ENCODE results near the gene GTPBP2.
"Not testable (repeated sequence)": the region's sequence is repeated elsewhere in the genome, so short reads cannot be mapped to it uniquely, and the experiment has no call there.

GTPBP2 gene

GRCh38 chr6:43658161-43658560 is 29.1 kb upstream of the GTPBP2 start:
- DNase-seq: no peak

- DNase-seq: no peak
These were observed 28.2 kb upstream of the GTPBP2 start for GRCh38 chr6:43657221-43657802.

- not testable (repeated sequence) for DNase-seq
These were observed 23.8 kb upstream of the GTPBP2 start for GRCh38 chr6:43652822-43653221.

GRCh38 chr6:43648248-43648647 is 19.2 kb upstream of the GTPBP2 start:
- no peak for DNase-seq

GRCh38 chr6:43647613-43648012 is 18.5 kb upstream of the GTPBP2 start:
- DNase-seq: no peak

GRCh38 chr6:43645613-43645964 is 16.5 kb upstream of the GTPBP2 start:
- DNase-seq: no peak

DNA sequence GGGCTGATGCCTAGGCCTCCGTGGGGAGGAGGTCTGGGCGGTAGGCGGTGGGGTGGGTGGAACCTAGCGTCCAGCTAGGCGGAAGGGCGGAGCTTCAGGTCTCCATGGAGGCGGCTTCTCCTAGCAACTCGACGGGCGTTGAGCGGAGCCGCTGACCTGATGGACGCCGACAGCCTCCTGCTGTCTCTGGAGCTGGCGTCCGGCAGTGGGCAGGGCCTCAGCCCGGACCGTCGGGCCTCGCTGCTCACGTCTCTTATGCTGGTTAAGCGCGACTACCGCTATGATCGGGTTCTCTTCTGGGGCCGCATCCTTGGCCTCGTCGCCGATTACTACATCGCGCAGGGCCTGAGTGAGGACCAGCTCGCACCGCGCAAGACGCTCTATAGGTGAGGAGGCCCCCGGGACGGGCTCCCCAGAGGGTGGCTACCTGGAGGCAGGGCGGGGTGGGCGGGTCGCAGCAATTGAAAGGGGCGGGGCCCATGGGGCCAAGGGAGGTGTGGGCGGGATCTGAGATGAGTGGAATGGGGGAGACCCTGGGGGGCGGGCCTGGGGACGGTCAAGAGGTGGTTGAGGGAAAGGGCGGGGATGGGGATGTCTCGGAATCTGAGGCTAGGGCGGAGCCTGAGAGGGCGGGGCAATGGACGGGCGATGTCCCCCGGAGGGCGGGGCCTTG is 16.0 kb upstream of the GTPBP2 start, which contains the start of gene RSPH9:
TSS of gene RSPH9 (plus strand) at position 97 of the 673 bp plus-strand sequence. CDS start at position 160, 63 bp downstream.
- peak in 1 of 2 experiments; percentile 35 for DNase-seq

DNA sequence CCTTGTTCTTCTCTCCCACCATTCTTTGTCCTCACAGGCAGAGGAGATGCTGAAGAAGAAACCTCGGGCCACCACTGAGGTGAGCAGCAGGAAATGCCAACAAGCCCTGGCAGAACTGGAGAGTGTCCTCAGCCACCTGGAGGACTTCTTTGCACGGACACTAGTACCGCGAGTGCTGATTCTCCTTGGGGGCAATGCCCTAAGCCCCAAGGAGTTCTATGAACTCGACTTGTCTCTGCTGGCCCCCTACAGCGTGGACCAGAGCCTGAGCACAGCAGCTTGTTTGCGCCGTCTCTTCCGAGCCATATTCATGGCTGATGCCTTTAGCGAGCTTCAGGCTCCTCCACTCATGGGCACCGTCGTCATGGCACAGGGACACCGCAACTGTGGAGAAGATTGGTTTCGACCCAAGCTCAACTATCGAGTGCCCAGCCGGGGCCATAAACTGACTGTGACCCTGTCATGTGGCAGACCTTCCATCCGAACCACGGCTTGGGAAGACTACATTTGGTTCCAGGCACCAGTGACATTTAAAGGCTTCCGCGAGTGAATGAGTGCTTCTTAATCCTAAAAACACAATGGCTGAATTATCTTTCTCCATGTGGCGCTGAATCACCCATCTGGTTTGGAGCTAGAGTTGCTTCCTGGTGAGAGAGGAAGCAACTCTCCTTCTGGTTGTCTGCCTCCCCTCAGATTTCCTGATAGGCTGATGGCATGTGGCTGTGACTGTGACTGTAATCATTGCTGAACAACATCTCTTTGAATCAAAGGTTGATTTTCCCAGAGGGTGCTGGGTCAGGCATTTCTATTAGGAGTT is 11.1 kb upstream of the GTPBP2 start:
- DNase-seq: peak in 1 of 2 experiments; percentile 25

DNA sequence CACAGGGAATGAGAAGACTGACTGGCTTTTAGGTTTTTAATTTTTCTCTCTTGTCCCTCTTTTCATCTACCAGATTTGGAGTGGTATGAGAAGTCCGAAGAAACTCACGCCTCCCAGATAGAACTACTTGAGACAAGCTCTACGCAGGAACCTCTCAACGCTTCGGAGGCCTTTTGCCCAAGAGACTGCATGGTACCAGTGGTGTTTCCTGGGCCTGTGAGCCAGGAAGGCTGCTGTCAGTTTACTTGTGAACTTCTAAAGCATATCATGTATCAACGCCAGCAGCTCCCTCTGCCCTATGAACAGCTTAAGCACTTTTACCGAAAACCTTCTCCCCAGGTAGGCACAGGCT is 7.2 kb upstream of the GTPBP2 start:
- no peak for DNase-seq

- DNase-seq: peak; percentile 53 to 81
These were observed 6.6 kb upstream of the GTPBP2 start, which contains the start of gene MAD2L1BP for GRCh38 chr6:43635387-43636307. MAD2L1BP (plus strand) TSS chr6:43635840; CDS start chr6:43635876, 36 bp downstream.

DNA sequence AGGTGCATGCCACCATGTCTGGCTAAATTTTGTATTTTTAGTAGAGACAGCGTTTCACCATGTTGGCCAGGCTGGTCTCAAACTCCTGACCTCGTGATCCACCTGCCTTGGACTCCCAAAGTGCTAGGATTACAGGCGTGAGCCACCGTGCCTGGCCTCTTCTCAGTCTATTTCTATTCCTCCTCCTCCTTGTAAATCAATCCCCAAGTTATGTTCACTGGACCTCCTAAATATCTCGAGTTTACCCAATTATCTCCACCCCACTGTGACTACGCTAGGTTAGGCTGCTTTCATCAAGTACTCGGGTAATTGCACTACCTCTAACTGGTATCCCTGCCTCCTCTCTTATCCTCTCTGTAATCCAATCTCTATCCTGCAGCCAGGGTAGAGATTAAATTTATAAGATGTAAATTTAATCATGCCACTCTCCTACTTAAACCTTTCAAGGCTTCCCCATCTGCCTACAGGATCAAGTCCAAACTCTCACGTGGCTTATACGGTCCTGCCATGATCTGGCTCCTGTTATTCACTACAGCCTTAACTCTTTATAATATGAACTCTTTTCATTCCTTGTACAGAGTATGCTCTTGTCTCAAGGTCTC is 5.7 kb upstream of the GTPBP2 start:
- peak; percentile 97 to 98 for DNase-seq

GRCh38 chr6:43633002-43633401 is 3.9 kb upstream of the GTPBP2 start:
- DNase-seq: not testable (repeated sequence)

DNA sequence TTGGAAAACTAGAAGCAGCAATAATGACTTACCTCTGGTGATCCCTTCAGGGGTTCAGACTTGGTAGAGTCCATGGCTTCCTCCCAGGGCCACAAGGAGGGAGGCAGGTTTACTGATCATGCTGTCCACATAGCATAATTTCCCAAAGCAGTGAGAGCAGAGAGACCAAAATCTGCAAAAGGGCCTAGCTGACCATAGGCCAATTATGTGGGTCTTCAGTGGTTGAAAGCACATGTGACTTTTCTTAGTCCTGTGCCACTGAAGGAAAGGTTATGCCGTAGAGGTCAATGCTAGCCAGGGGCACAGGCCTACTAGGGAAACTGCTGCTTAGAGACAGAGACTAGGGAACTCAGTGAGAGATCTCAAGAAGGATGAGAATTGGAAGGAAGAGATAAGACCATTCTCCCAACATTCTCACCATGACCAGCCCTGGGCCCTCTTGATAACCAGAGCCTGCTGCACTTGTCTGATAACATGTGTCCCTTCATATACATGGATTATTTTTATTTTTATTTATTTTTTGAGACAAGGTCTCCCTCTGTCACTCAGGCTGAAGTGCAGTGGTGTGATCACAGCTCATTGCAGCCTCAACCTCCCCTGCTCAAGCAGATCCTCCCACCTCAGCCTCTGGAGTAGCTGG is 2.0 kb upstream of the GTPBP2 start:
- no peak for DNase-seq

DNA sequence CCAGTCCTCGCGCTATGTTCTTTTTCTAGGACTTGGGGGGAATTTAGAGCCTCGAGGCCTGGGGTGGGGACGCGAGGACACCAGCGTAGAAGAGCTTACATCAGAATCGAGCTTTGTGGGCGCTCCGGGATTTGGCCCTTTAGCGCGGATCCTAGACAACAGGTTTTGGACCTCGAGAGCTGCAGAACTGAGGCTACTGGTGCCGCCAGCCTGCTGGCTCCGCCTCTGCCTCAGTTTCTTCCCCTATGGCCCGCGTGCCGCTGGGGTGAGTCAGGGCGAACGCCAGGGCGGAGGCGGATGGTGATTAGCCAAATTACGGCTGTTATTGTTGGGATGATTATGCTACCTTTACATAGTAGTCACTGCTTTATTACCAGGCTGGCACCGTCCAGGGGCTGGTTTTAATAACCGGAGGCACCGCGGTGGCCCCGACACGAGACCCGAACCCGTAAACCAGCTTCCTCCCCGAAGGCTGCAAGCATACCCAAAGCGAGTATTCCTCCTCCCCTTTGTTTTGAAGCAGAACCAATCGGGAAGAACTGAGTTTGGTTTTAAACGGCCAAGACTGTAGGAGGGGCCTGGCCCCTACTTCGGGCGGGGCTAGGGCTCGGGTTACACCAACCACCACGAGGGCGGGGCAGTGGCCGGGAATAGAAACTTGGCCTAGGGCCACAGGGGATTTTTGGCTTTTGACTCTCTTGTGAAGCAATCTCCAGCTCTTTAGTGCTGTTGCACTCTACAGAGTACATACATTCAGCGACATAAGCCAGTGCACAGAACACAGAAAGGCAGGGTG is 639 bp upstream of the GTPBP2 start:
- peak; percentile 93 to 99 for DNase-seq

- DNase-seq: peak; percentile 26 to 63
These were observed 516 bp downstream of the GTPBP2 start for GRCh38 chr6:43628393-43629103.

GRCh38 chr6:43627008-43627825 is 1.8 kb downstream of the GTPBP2 start:
- no peak for DNase-seq

DNA sequence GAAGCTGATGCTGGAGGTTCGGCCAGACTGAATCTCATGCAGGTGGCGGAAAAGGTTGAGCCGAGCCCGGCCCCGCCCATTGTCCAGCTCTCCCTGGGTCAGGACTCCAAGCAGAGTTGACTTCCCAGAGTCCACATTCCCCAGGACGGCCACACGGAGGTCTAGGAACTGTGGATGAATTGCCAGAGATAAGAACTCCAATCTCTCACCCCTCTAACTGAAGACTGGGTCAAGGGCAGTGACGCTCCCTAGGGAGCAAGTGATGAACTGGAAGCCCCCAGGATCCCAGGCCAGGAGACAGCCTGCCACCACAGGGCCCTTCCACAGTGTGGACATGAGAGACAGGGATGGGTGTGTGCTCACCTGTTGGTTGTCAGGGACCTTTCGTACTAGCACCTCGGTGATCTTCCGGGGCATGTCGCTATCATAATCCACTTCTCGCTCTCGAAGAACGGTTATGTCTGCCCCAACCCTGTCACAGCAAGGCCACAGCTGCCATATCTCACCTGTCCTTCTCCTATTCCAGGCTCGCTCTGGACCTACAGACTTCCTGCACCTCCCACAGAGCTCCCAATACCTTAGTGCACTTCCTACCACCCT is 3.6 kb downstream of the GTPBP2 start:
- DNase-seq: no peak

DNA sequence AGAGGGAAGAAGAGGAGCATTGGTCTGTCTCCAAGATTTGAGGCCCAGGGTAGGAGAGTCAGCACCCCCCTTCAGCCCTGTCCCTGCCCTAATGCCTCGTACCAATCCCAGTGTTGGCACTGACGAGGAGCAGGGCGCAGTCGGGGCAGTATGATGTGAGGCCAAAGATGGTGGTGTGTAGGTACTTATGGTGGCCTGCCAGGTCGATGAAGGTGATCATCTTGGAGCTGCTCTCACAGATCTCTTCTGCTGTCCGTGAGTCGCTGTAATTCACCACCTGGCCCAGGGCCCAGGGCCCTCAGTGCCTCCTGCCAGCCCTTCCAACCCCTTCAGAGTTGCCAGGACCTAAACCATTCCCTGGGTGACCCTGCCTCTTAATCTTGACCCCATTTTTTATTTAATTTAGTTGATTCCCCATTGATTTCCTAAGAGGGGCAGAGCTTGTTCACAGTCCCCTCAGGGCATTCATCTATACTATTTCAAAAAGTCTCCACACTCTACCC is 4.2 kb downstream of the GTPBP2 start:
- no peak for DNase-seq

Measured in NCI-H524 (cell line).